Thyroid gland (tissue), 4 donors: ENCODE data around the gene SMIM1. TPM values are rescaled to one million over a fixed set of nuclear protein-coding genes. Genes with fewer than 3 reads are reported as not detected.

Experiments used
- DNase-seq, 2 donors: peaks; one replicate each; pipeline ENCODE4 v3.0.0-alpha.2; 2019
- H3K27ac ChIP-seq, 3 donors: fragments of 200-600 bp; sonication (generic); 1 replicate in 2 of 3; 2 replicates in 1 of 3; pipeline ENCODE4 v1.5.1; 2016 to 2019; ENCODE audit warnings: mild to moderate bottlenecking in 1 of 3, moderate library complexity in 1 of 3
- H3K27me3 ChIP-seq: fragments of 200-600 bp; sonication (generic); one replicate; pipeline ENCODE4 v1.5.1; 2019
- H3K36me3 ChIP-seq, 2 donors: fragments of 200-600 bp; sonication (generic); one replicate each; pipeline ENCODE4 v1.5.1; 2016 to 2019
- H3K4me1 ChIP-seq, 2 donors: fragments of 200-600 bp; sonication (generic); one replicate each; pipeline ENCODE4 v1.5.1; 2017 to 2019
- H3K4me3 ChIP-seq, 3 donors: fragments of 200-600 bp; sonication (generic); replicated peaks in 1 of 3; 1 replicate in 2 of 3; 2 replicates in 1 of 3; pipeline ENCODE4 v1.5.1; 2016; ENCODE audit warnings: mild to moderate bottlenecking in 1 of 3
- H3K9me3 ChIP-seq: fragments of 200-600 bp; sonication (generic); one replicate; pipeline ENCODE4 v1.5.1; 2017
- POLR2A ChIP-seq, 2 donors: fragments of 450-650 bp; IDR thresholded peaks; one replicate each; pipeline ENCODE4 v1.6.1; 2017; ENCODE audit warnings: antibody characterized with exemption in 2 of 2, mild to moderate bottlenecking in 2 of 2, moderate library complexity in 1 of 2
- WGBS, 2 donors: methylation state at CpG; one replicate each; pipeline ENCODE4 v1.1.5; 2017; 5-methylcytosine and 5-hydroxymethylcytosine counted together
- intact Hi-C: fragments of 100-400 bp; cut with DNase I; formaldehyde crosslinking; loops from one replicate; pipeline ENCODE4 v1.15.1; 2023
- total RNA-seq, 4 donors: library from RNA; depleted of rRNA; stranded (reverse); fragments of >200 nt; gene quantifications; one replicate each; pipeline ENCODE4 v1.2.3, GENCODE V29; 2016
- TF ChIP-seq, protein P1 (sequence below), 6 experiments: fragments of 200-600 bp in 3 of 6; fragments of 450-650 bp in 3 of 6; sonication (generic) in 3 of 6; IDR thresholded peaks; one replicate each; pipeline ENCODE4 v1.5.1; 2016 to 2019; ENCODE audit warnings: antibody characterized with exemption in 6 of 6, mild to moderate bottlenecking in 2 of 6, inconsistent platforms in 1 of 6, moderate library complexity in 1 of 6

SMIM1 gene
- total RNA-seq, 4 donors from 2014 or later = 8.6 to 20.2 (median 9.7) TPM

DNA sequence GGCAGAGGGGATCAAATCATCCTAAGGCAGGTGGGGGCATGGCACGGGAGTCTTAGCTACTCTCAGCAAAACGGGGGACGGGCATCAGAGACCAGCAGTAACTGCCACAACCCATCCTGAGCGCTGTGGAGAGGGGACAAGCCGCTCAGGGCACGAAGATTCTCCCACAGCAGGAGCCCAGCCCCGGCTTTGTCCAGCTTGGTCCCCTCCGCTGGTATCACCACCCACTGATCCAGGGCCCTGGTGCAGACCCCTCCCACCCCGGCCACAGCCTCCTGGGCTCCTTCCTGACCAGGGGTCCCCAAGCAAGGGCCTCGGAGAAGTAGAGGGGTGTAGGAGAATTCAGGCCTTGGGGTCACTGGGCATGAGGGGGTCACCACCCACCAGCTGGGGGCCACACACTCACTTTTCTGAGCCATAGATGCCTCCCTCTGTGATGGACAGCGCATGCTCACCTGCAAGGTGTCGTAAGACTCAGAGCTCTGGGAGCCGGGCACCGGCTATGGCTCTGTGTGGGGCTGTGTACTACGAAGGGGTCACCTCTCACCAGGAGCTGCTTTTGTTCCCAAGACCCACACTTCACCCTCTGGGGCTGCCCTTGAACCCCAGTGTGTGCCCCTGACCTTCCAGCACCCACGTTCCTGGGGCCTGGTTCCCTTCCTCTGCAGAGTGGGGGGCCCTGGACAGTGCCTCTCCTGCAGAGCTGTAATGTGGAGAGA is 2.3 kb upstream of the SMIM1 start:
- Histone ChIP-seq H3K36me3 (no peaks in the 10 kb centered on the region), H3K9me3 (no peaks in the 10 kb centered on the region), H3K4me1 (peaks cover 22 to 37% of the 10 kb centered on the region in 2 donors), H3K27me3 (no peaks in the 10 kb centered on the region), H3K27ac (no peak overlapping the region), H3K4me3 (no peak overlapping the region)
- 93 to 94% methylated on average over 13 to 15 of the region's 16 CpGs for WGBS, 2 donors
- intact Hi-C loops = no loop called here
- no peak for DNase-seq
- no peak for TF ChIP-seq POLR2A (IDR thresholded peaks at IDR 0.05)
- TF ChIP-seq, protein P1, sequence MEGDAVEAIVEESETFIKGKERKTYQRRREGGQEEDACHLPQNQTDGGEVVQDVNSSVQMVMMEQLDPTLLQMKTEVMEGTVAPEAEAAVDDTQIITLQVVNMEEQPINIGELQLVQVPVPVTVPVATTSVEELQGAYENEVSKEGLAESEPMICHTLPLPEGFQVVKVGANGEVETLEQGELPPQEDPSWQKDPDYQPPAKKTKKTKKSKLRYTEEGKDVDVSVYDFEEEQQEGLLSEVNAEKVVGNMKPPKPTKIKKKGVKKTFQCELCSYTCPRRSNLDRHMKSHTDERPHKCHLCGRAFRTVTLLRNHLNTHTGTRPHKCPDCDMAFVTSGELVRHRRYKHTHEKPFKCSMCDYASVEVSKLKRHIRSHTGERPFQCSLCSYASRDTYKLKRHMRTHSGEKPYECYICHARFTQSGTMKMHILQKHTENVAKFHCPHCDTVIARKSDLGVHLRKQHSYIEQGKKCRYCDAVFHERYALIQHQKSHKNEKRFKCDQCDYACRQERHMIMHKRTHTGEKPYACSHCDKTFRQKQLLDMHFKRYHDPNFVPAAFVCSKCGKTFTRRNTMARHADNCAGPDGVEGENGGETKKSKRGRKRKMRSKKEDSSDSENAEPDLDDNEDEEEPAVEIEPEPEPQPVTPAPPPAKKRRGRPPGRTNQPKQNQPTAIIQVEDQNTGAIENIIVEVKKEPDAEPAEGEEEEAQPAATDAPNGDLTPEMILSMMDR (IDR thresholded peaks at IDR 0.05) = no peak

DNA sequence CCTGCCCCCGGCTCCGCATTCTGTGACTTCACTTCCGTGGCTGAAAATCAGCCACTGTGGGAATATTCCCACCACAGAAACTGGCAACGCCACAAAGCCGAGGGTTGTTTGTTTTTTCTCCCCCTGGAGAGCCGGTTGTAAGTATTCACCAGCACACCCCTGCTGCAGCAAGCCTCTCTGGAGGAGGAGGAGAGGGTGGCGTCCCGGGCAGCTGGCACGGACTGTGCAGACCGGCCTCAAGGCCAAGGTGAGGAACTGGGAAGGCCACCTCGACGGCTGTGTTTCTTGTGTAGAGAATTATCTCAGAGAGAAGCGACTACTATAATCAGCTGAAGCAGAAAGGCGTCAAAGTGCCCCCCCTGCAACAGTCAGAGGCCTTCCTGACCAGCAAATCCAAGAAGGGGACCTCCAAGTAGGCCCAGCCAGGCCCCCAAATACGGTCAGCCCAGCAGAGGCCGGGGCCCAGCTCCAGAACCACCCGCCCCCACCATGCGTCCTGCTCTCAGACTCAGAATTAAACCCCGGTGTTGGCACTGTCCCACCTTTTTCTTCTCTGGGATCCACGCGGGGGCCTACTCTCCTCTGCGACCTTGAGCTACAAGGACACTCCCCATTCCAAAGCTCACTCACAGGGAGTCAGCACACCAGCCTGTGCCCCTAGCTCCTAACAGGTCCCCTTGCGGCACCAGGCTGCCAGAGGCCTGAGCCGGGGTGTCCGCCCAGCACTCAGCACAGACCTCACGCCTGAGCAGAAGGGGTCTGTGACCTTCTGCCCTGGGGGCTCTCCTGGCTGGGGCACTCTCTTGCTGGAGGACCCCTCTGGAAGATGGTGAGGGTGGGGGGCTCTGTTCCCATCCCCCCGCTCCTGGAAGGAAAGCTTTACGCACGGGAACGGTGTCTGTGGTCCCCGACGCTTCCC is 1.2 kb upstream of the SMIM1 start:
- Histone ChIP-seq H3K4me1 (peaks cover 34 to 49% of the 10 kb centered on the region in 2 donors), H3K36me3 (no peaks in the 10 kb centered on the region), H3K27ac (no peak overlapping the region), H3K4me3 (peak overlapping the region in 1 of 3 donors; percentile 65), H3K9me3 (no peaks in the 10 kb centered on the region), H3K27me3 (no peaks in the 10 kb centered on the region)
- intact Hi-C loops = no loop called here
- WGBS, 2 donors = 45 to 67% methylated on average over 7 to 26 of the region's 32 CpGs
- TF ChIP-seq POLR2A (IDR thresholded peaks at IDR 0.05) = no peak
- TF ChIP-seq, protein P1 (IDR thresholded peaks at IDR 0.05) = no peak
- no peak for DNase-seq

DNA sequence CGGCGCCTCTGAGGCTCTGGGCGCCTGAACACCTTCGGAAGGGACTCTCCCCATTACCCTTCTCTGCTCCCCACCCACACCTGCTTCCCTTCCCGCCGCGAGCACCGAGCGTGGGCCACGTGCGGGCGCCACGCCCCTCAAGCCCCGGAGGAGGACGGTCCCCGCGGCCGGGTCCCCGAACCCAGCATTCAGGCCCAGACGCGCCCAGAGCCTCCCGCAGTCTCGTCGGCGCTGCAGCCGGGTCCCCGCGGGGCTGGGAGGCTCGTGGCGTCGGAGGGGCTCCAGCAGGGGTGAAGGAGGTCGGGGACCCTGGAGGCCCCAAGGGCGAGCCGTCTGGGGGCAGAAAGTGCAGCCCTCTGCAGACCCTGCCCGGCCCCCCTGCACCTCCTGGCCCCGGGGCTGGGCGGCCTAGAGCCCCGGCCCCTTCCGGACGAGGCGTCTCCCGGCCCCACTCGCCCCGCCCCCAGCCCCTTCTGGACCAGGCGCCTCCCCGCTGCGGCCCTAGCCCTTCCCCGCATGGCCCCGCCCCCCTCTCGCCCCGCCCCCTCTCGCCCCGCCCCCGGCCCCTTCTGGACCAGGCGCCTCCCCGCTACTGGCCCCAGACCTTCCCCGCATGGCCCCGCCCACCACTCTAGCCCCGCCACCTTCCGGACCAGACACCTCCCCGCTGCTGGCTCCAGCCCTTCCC is 378 bp upstream of the SMIM1 start:
- intact Hi-C loops = no loop called here
- peak; percentile 95 to 96 for DNase-seq

DNA sequence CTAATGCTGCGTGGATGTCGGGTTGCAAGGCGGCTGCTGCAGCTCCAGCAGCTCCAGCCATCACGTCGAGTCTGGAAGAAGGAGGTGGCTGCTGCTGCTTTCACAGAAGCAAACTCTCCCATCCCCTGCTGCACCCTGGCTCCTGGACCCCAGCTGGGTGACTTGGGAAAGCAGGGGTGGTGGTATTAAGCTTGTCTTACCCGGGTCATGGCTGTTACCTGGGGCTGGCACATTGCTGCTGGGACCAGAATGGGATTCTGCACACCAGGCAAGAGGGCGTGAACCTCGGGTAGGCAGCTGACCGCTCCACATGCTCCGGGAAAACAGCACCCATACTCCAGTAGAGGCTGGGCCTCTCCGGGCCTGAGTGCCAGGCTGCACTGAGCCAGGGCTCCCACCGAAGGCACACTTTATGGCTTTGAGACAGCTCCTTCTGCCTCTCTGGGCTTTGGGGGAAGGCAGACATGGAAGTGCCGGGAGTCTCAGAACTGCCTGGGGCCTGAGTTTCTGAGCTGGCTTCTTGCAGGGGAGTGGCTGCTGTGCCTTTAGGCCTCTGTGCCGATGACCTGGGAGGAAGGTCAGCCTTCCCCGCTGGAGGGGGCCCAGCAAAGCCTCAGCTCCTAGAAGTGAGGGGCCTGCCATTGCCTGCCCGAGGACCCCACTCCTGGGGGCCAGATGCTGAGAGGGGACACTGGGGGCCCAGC is 1.2 kb downstream of the SMIM1 start:
- no peaks in the 10 kb centered on the region for H3K9me3 ChIP-seq
- no peaks in the 10 kb centered on the region for H3K36me3 ChIP-seq
- H3K4me3 ChIP-seq = no peak overlapping the region
- H3K4me1 ChIP-seq = peaks cover 46 to 60% of the 10 kb centered on the region in 2 donors
- intact Hi-C loops = no loop called here
- WGBS, 2 donors = 67 to 89% methylated on average over 11 of the region's 16 CpGs
- H3K27me3 ChIP-seq = no peaks in the 10 kb centered on the region
- DNase-seq = no peak
- H3K27ac ChIP-seq = peak overlapping the region in 2 of 3 donors; percentile 45 to 64
- TF ChIP-seq POLR2A (IDR thresholded peaks at IDR 0.05) = no peak
- TF ChIP-seq, protein P1 (IDR thresholded peaks at IDR 0.05) = no peak

More for the DNA sequence above, 378 bp upstream of the SMIM1 start:
- Histone ChIP-seq H3K4me1 (peaks cover 42 to 57% of the 10 kb centered on the region in 2 donors), H3K4me3 (peak overlapping the region in 2 of 3 donors; percentile 49 to 65), H3K9me3 (no peaks in the 10 kb centered on the region), H3K27me3 (no peaks in the 10 kb centered on the region), H3K27ac (peak overlapping the region in 1 of 3 donors; percentile 64), H3K36me3 (no peaks in the 10 kb centered on the region)
- TF ChIP-seq, protein P1 (IDR thresholded peaks at IDR 0.05) = no peak
- TF ChIP-seq POLR2A (IDR thresholded peaks at IDR 0.05) = peak in 1 of 2 donors; percentile 19
- WGBS, 2 donors = 0% methylated on average over 6 to 10 of the region's 61 CpGs
